GM23338 (cell line): ENCODE data around the gene AFAP1L1. TPM values are rescaled to one million over a fixed set of nuclear protein-coding genes. Genes with fewer than 3 reads are reported as not detected.

Source experiments
- ATAC-seq: fragments of 200-7000 bp; cut with Tn5 transposase; 3 replicates; pipeline ENCODE4 v1.9.1; 2020
- DNase-seq: peaks from one replicate; pipeline ENCODE4 v3.0.0-alpha.2; 2015; ENCODE audit warnings: low spot score
- H2AFZ ChIP-seq: fragments of 200-600 bp; sonication (generic); 2 replicates; pipeline ENCODE4 v1.8.0; 2016; ENCODE audit warnings: antibody characterized with exemption, mild to moderate bottlenecking, moderate library complexity
- H3F3A ChIP-seq: fragments of 200-600 bp; sonication (generic); replicated peaks from 2 replicates; pipeline ENCODE4 v1.8.0; 2017; ENCODE audit warnings: antibody characterized with exemption, mixed run types, low read depth
- H3K27ac ChIP-seq: fragments of 200-600 bp; sonication (generic); 2 replicates; pipeline ENCODE4 v1.6.1; 2016; ENCODE audit warnings: low read depth
- H3K27me3 ChIP-seq: fragments of 200-600 bp; sonication (generic); 2 replicates; pipeline ENCODE4 v1.8.0; 2016; ENCODE audit warnings: mild to moderate bottlenecking, mixed run types, moderate library complexity; ENCODE audit not compliant: insufficient read depth
- H3K36me3 ChIP-seq: fragments of 200-600 bp; sonication (generic); 2 replicates; pipeline ENCODE4 v1.8.0; 2016; ENCODE audit warnings: mild to moderate bottlenecking; ENCODE audit not compliant: insufficient read depth
- H3K4me1 ChIP-seq: fragments of 200-600 bp; sonication (generic); 2 replicates; pipeline ENCODE4 v1.8.0; 2016; ENCODE audit warnings: mild to moderate bottlenecking, moderate library complexity; ENCODE audit not compliant: insufficient read depth
- H3K4me2 ChIP-seq: fragments of 200-600 bp; sonication (generic); 2 replicates; pipeline ENCODE4 v1.7.1; 2017; ENCODE audit warnings: mixed run types
- H3K4me3 ChIP-seq: fragments of 200-600 bp; sonication (generic); 2 replicates; pipeline ENCODE4 v1.6.1; 2016; ENCODE audit warnings: mixed run types
- H3K79me2 ChIP-seq: fragments of 200-600 bp; sonication (generic); replicated peaks from 2 replicates; pipeline ENCODE4 v1.8.0; 2017; ENCODE audit warnings: mild to moderate bottlenecking; ENCODE audit not compliant: insufficient read depth
- H3K9me2 ChIP-seq: fragments of 200-600 bp; sonication (generic); 2 replicates; pipeline ENCODE4 v1.8.0; 2017; ENCODE audit not compliant: insufficient read depth
- H4K20me1 ChIP-seq: fragments of 200-600 bp; sonication (generic); replicated peaks from 2 replicates; pipeline ENCODE4 v1.8.0; 2017; ENCODE audit warnings: mild to moderate bottlenecking; ENCODE audit not compliant: insufficient read depth
- H3K27ac Mint-ChIP-seq: 2 replicates; pipeline ENCODE4 v1.8.0; 2020; ENCODE audit warnings: inconsistent platforms, mild to moderate bottlenecking, moderate library complexity, mixed read lengths
- H3K27me3 Mint-ChIP-seq: 3 replicates; pipeline ENCODE4 v1.8.0; 2022; ENCODE audit warnings: low read depth, mild to moderate bottlenecking, moderate library complexity, mixed read lengths, inconsistent platforms; ENCODE audit not compliant: insufficient read depth, poor library complexity
- H3K36me3 Mint-ChIP-seq: 3 replicates; pipeline ENCODE4 v1.8.0; 2021; ENCODE audit warnings: low read depth, mild to moderate bottlenecking, inconsistent platforms, moderate library complexity, mixed read lengths
- H3K4me1 Mint-ChIP-seq: 3 replicates; pipeline ENCODE4 v1.8.0; 2020; ENCODE audit warnings: mild to moderate bottlenecking, inconsistent platforms, mixed read lengths
- H3K4me3 Mint-ChIP-seq: 3 replicates; pipeline ENCODE4 v1.8.0; 2021; ENCODE audit warnings: moderate library complexity, mild to moderate bottlenecking, inconsistent platforms, mixed read lengths
- H3K9me3 Mint-ChIP-seq: 3 replicates; pipeline ENCODE4 v1.8.0; 2020; ENCODE audit warnings: moderate library complexity, mild to moderate bottlenecking, inconsistent platforms, mixed read lengths
- CREB1 ChIP-seq: fragments of 250-450 bp; sonication (Bioruptor Pico); IDR thresholded peaks from 2 replicates; pipeline ENCODE4 v1.5.0; 2020; ENCODE audit warnings: low read depth, mild to moderate bottlenecking, moderate library complexity
- EZH2 ChIP-seq: fragments of 200-600 bp; sonication (generic); IDR thresholded peaks from one replicate; pipeline ENCODE4 v1.8.0; 2017; ENCODE audit warnings: antibody characterized with exemption, mild to moderate bottlenecking, low read depth; ENCODE audit not compliant: unreplicated experiment
- EZH2phosphoT487 ChIP-seq: fragments of 200-600 bp; sonication (generic); IDR thresholded peaks from one replicate; pipeline ENCODE4 v1.8.1; 2018; ENCODE audit warnings: antibody characterized with exemption; ENCODE audit not compliant: unreplicated experiment
- JUNB ChIP-seq: IDR thresholded peaks from one replicate; pipeline ENCODE4 v1.6.1; 2016; ENCODE audit warnings: antibody characterized with exemption; ENCODE audit not compliant: unreplicated experiment
- NANOG ChIP-seq: IDR thresholded peaks from 2 replicates; pipeline ENCODE4 v1.6.1; 2016; ENCODE audit warnings: antibody characterized with exemption, borderline replicate concordance
- REST ChIP-seq: IDR thresholded peaks from one replicate; pipeline ENCODE4 v1.6.1; 2018; ENCODE audit warnings: antibody characterized with exemption; ENCODE audit not compliant: unreplicated experiment
- STAT1 ChIP-seq: IDR thresholded peaks from one replicate; pipeline ENCODE4 v1.6.1; 2016; ENCODE audit warnings: antibody characterized with exemption; ENCODE audit not compliant: unreplicated experiment
- ZNF114 ChIP-seq: fragments of 250-450 bp; sonication (Bioruptor Pico); IDR thresholded peaks from 2 replicates; pipeline ENCODE4 v1.5.0; 2020; ENCODE audit warnings: mild to moderate bottlenecking, moderate library complexity
- ZNF331 ChIP-seq: fragments of 250-450 bp; sonication (Bioruptor Pico); IDR thresholded peaks from 2 replicates; pipeline ENCODE4 v1.5.0; 2020; ENCODE audit warnings: low read depth, mild to moderate bottlenecking, moderate library complexity
- polyA plus RNA-seq: library from polyadenylated mRNA; unstranded; fragments of >200 nt; fragmentation: Nextera tagmentation; extraction: Ambion mirVana; gene quantifications from 2 replicates; pipeline ENCODE4 v1.2.1, GENCODE V29; 2016
- total RNA-seq: library from RNA; depleted of rRNA; stranded (reverse); fragments of >200 nt; shearing (Covaris generic); gene quantifications from 2 replicates; pipeline ENCODE4 v1.2.3, GENCODE V29; 2014
- TF ChIP-seq, protein P1 (sequence below), 2 experiments: fragments of 200-600 bp in 1 of 2; sonication (generic) in 1 of 2; conservative IDR thresholded peaks; 2 replicates each; pipeline versions ENCODE4 v1.5.1 to v1.6.1; 2016 to 2017; ENCODE audit warnings: antibody characterized with exemption in 2 of 2, low read depth in 2 of 2, mild to moderate bottlenecking in 2 of 2, moderate library complexity in 1 of 2
- TF ChIP-seq, protein P2 (sequence below): fragments of 250-450 bp; sonication (Bioruptor Pico); IDR thresholded peaks from 2 replicates; pipeline ENCODE4 v1.5.0; 2020; ENCODE audit warnings: mild to moderate bottlenecking, moderate library complexity

AFAP1L1 gene
- total and polyA plus RNA-seq, 2 experiments from 2014 or later: 3.2 to 5.7 TPM

GRCh38 chr5:149338364-149338763 is 66.7 kb downstream of the AFAP1L1 start (continued):
- TF ChIP-seq EZH2 (no peak), EZH2phosphoT487 (no peak), ZNF114 (CRISPR knock-in tag) (no peak)
- TF ChIP-seq, protein P1, sequence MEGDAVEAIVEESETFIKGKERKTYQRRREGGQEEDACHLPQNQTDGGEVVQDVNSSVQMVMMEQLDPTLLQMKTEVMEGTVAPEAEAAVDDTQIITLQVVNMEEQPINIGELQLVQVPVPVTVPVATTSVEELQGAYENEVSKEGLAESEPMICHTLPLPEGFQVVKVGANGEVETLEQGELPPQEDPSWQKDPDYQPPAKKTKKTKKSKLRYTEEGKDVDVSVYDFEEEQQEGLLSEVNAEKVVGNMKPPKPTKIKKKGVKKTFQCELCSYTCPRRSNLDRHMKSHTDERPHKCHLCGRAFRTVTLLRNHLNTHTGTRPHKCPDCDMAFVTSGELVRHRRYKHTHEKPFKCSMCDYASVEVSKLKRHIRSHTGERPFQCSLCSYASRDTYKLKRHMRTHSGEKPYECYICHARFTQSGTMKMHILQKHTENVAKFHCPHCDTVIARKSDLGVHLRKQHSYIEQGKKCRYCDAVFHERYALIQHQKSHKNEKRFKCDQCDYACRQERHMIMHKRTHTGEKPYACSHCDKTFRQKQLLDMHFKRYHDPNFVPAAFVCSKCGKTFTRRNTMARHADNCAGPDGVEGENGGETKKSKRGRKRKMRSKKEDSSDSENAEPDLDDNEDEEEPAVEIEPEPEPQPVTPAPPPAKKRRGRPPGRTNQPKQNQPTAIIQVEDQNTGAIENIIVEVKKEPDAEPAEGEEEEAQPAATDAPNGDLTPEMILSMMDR (conservative IDR thresholded peaks at IDR 0.05; ENCODE audit: low read depth in 2 of 2): no peak

DNA sequence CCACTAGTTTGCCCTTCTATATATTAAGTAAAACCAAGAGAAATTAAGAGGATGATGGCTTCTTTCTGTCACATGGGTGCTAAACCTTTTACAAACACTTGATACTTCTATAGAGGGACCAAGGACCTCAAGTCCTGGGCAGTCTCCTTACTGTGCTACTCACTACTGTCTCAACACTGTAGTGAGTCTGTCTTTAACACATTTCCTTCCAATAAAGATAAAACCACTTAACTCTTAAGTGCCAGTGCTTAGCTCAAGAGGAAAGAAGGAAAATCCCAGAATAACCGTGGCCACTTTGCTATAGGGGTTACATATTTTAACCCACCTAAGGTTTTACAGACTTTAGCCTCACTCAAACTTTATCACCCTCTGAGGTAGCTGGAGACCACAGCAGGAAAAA is 69.3 kb downstream of the AFAP1L1 start:
- Histone ChIP-seq H3K27me3 (no peaks in the 10 kb centered on the region), H3K27ac (no peak overlapping the region), H3K36me3 (no peaks in the 10 kb centered on the region), H3F3A (no peaks in the 10 kb centered on the region), H3K79me2 (peaks cover 5% of the 10 kb centered on the region), H2AFZ (no peak overlapping the region), H3K9me2 (no peaks in the 10 kb centered on the region), H3K4me1 (no peaks in the 10 kb centered on the region), H3K4me3 (no peak overlapping the region), H3K4me2 (no peak overlapping the region), H4K20me1 (no peaks in the 10 kb centered on the region)
- Mint-ChIP-seq H3K27ac (no peak overlapping the region), H3K4me1 (no peaks in the 10 kb centered on the region), H3K27me3 (no peaks in the 10 kb centered on the region), H3K4me3 (no peak overlapping the region), H3K9me3 (no peaks in the 10 kb centered on the region), H3K36me3 (peaks cover 2% of the 10 kb centered on the region; the same call in 1 of the 3 replicates)
- ATAC-seq: no peak
- DNase-seq: no peak
- TF ChIP-seq JUNB (no peak), ZNF114 (CRISPR knock-in tag) (no peak), CREB1 (CRISPR knock-in tag) (no peak), REST (no peak), ZNF331 (CRISPR knock-in tag) (no peak), EZH2phosphoT487 (no peak), STAT1 (no peak), NANOG (no peak)
- TF ChIP-seq, protein P1 (conservative IDR thresholded peaks at IDR 0.05; ENCODE audit: low read depth in 2 of 2): no peak
- TF ChIP-seq, protein P2, sequence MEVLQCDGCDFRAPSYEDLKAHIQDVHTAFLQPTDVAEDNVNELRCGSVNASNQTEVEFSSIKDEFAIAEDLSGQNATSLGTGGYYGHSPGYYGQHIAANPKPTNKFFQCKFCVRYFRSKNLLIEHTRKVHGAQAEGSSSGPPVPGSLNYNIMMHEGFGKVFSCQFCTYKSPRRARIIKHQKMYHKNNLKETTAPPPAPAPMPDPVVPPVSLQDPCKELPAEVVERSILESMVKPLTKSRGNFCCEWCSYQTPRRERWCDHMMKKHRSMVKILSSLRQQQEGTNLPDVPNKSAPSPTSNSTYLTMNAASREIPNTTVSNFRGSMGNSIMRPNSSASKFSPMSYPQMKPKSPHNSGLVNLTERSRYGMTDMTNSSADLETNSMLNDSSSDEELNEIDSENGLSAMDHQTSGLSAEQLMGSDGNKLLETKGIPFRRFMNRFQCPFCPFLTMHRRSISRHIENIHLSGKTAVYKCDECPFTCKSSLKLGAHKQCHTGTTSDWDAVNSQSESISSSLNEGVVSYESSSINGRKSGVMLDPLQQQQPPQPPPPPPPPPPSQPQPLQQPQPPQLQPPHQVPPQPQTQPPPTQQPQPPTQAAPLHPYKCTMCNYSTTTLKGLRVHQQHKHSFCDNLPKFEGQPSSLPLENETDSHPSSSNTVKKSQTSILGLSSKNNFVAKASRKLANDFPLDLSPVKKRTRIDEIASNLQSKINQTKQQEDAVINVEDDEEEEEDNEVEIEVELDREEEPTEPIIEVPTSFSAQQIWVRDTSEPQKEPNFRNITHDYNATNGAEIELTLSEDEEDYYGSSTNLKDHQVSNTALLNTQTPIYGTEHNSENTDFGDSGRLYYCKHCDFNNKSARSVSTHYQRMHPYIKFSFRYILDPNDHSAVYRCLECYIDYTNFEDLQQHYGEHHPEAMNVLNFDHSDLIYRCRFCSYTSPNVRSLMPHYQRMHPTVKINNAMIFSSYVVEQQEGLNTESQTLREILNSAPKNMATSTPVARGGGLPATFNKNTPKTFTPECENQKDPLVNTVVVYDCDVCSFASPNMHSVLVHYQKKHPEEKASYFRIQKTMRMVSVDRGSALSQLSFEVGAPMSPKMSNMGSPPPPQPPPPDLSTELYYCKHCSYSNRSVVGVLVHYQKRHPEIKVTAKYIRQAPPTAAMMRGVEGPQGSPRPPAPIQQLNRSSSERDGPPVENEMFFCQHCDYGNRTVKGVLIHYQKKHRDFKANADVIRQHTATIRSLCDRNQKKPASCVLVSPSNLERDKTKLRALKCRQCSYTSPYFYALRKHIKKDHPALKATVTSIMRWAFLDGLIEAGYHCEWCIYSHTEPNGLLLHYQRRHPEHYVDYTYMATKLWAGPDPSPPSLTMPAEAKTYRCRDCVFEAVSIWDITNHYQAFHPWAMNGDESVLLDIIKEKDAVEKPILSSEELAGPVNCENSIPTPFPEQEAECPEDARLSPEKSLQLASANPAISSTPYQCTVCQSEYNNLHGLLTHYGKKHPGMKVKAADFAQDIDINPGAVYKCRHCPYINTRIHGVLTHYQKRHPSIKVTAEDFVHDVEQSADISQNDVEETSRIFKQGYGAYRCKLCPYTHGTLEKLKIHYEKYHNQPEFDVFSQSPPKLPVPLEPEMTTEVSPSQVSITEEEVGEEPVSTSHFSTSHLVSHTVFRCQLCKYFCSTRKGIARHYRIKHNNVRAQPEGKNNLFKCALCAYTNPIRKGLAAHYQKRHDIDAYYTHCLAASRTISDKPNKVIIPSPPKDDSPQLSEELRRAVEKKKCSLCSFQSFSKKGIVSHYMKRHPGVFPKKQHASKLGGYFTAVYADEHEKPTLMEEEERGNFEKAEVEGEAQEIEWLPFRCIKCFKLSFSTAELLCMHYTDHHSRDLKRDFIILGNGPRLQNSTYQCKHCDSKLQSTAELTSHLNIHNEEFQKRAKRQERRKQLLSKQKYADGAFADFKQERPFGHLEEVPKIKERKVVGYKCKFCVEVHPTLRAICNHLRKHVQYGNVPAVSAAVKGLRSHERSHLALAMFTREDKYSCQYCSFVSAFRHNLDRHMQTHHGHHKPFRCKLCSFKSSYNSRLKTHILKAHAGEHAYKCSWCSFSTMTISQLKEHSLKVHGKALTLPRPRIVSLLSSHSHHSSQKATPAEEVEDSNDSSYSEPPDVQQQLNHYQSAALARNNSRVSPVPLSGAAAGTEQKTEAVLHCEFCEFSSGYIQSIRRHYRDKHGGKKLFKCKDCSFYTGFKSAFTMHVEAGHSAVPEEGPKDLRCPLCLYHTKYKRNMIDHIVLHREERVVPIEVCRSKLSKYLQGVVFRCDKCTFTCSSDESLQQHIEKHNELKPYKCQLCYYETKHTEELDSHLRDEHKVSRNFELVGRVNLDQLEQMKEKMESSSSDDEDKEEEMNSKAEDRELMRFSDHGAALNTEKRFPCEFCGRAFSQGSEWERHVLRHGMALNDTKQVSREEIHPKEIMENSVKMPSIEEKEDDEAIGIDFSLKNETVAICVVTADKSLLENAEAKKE (CRISPR knock-in tag): no peak
